HepG2 (cell line): ENCODE data around the gene YWHAE. TPM values are rescaled to one million over a fixed set of nuclear protein-coding genes. Genes with fewer than 3 reads are reported as not detected.

Experiments used
- ATAC-seq: fragments of 200-7000 bp; cut with Tn5 transposase; 3 replicates; pipeline ENCODE4 v1.9.1; 2020; ENCODE audit warnings: mild to moderate bottlenecking, moderate library complexity
- BruUV-seq: library from RNA; stranded (reverse); fragments of 400-500 nt; replicated peaks from 2 replicates; lab custom pipeline; 2021; lab: Mats Ljungman, UMichigan
- CTCF ChIA-PET: fragments of 300-600 bp; formaldehyde crosslinking; extraction: SDS; loops from one replicate; lab custom pipeline; 2021; ENCODE audit warnings: low total read pairs, inconsistent platforms, low intra/inter-chr PET ratio; lab: Yijun Ruan, JAX
- POLR2A ChIA-PET: fragments of 350-600 bp; sonication (Branson Sonifier 250); formaldehyde crosslinking; loops from one replicate; lab custom pipeline; 2020; ENCODE audit warnings: antibody characterized with exemption, inconsistent platforms; lab: Yijun Ruan, JAX
- DNase-seq: peaks from one replicate; pipeline ENCODE4 v3.0.0-alpha.2; 2015; ENCODE audit warnings: low spot score
- FAIRE-seq: peaks from 3 replicates; lab custom pipeline; 2011; peaks lifted over from hg19 to GRCh38; lab: Jason Lieb, UNC
- H2AFZ ChIP-seq: one replicate; pipeline ENCODE4 v1.6.1; 2011; ENCODE audit warnings: low read length, inconsistent platforms
- H3K27ac ChIP-seq: fragments of 300-600 bp; 3 replicates; pipeline ENCODE4 v1.8.0; 2011; ENCODE audit warnings: mixed run types, mild to moderate bottlenecking, mixed read lengths, low read length, inconsistent platforms; ENCODE audit not compliant: insufficient read depth; ENCODE audit errors: extremely low read length
- H3K27me3 ChIP-seq, 2 experiments: fragments of 200-600 bp in 1 of 2; 2 replicates in 1 of 2; 3 replicates in 1 of 2; pipeline versions ENCODE4 v1.6.0 to v1.8.0; 2011; ENCODE audit warnings: low read length in 2 of 2, mild to moderate bottlenecking in 2 of 2, moderate library complexity in 2 of 2, inconsistent platforms in 1 of 2; ENCODE audit not compliant: insufficient read depth in 2 of 2, control insufficient read depth in 1 of 2
- H3K36me3 ChIP-seq, 2 experiments: fragments of 200-600 bp in 1 of 2; replicated peaks in 1 of 2; 2 replicates in 1 of 2; 3 replicates in 1 of 2; pipeline versions ENCODE4 v1.5.1 to v1.8.0; 2011; ENCODE audit warnings: low read length in 2 of 2, inconsistent platforms in 1 of 2; ENCODE audit not compliant: insufficient read depth in 2 of 2, control insufficient read depth in 1 of 2
- H3K4me1 ChIP-seq: 2 replicates; pipeline ENCODE4 v1.5.1; 2012; ENCODE audit warnings: low read length, inconsistent platforms; ENCODE audit not compliant: insufficient read depth
- H3K4me2 ChIP-seq: 2 replicates; pipeline ENCODE4 v1.6.0; 2011; ENCODE audit warnings: low read depth, low read length, inconsistent platforms
- H3K4me3 ChIP-seq, 3 experiments: fragments of 200-600 bp in 1 of 3; sonication (generic), shearing (Covaris generic) in 1 of 3; replicated peaks in 1 of 3; 2 replicates each; pipeline ENCODE4 v1.5.1; 2011 to 2016; ENCODE audit warnings: low read length in 3 of 3, inconsistent platforms in 2 of 3, low read depth in 2 of 3, mild to moderate bottlenecking in 2 of 3, control low read depth in 1 of 3, mixed read lengths in 1 of 3; ENCODE audit not compliant: insufficient read depth in 1 of 3
- H3K79me2 ChIP-seq: one replicate; pipeline ENCODE4 v1.6.1; 2011; ENCODE audit warnings: low read length, inconsistent platforms; ENCODE audit not compliant: insufficient read depth
- H3K9ac ChIP-seq: 2 replicates; pipeline ENCODE4 v1.6.0; 2011; ENCODE audit warnings: mild to moderate bottlenecking, low read depth, low read length, inconsistent platforms; ENCODE audit not compliant: insufficient read depth
- H3K9me3 ChIP-seq: 2 replicates; pipeline ENCODE4 v1.5.1; 2012; ENCODE audit warnings: mild to moderate bottlenecking, low read length
- H4K20me1 ChIP-seq: 2 replicates; pipeline ENCODE4 v1.6.0; 2011; ENCODE audit warnings: inconsistent platforms, mild to moderate bottlenecking, low read length, moderate library complexity; ENCODE audit not compliant: insufficient read depth
- FOXO1 ChIP-seq: sonication (generic); formaldehyde crosslinking; IDR thresholded peaks from 2 replicates; pipeline ENCODE4 v1.4.0; 2020; ENCODE audit warnings: missing genetic modification reagents
- GABPA ChIP-seq, 2 experiments: IDR thresholded peaks; 2 replicates each; pipeline ENCODE4 v1.6.1; 2011 to 2016; ENCODE audit warnings: low read depth in 2 of 2, low read length in 1 of 2, missing biosample characterization in 1 of 2, missing genetic modification characterization in 1 of 2
- HBP1 ChIP-seq: IDR thresholded peaks from 2 replicates; pipeline ENCODE4 v1.6.1; 2016; ENCODE audit warnings: low read depth, control low read depth
- MAFK ChIP-seq, 2 experiments: IDR thresholded peaks in 1 of 2; conservative IDR thresholded peaks in 1 of 2; 2 replicates each; pipeline ENCODE4 v1.6.1; 2011; ENCODE audit warnings: improper control_type of control experiment in 2 of 2, low read length in 2 of 2
- MIER2 ChIP-seq: IDR thresholded peaks from 2 replicates; pipeline ENCODE4 v1.6.1; 2016; ENCODE audit warnings: missing biosample characterization, missing genetic modification reagents
- MTF2 ChIP-seq: sonication (generic); formaldehyde crosslinking; IDR thresholded peaks from 2 replicates; pipeline ENCODE4 v1.5.0; 2020; ENCODE audit warnings: missing genetic modification reagents, borderline replicate concordance
- REST ChIP-seq, 2 experiments: IDR thresholded peaks; 2 replicates each; pipeline ENCODE4 v1.6.1; 2011 to 2012; ENCODE audit warnings: low read length in 2 of 2, borderline replicate concordance in 1 of 2, low read depth in 1 of 2, mild to moderate bottlenecking in 1 of 2, moderate library complexity in 1 of 2
- REXO4 ChIP-seq: sonication (generic); formaldehyde crosslinking; IDR thresholded peaks from 2 replicates; pipeline ENCODE4 v1.8.0; 2022; ENCODE audit warnings: missing genetic modification reagents, mild to moderate bottlenecking, borderline replicate concordance
- SCMH1 ChIP-seq: sonication (generic); formaldehyde crosslinking; IDR thresholded peaks from 2 replicates; pipeline ENCODE4 v1.9.0; 2021; ENCODE audit warnings: missing genetic modification reagents, mild to moderate bottlenecking, borderline replicate concordance
- SOX6 ChIP-seq, 2 experiments: fragments of 450-650 bp in 1 of 2; sonication (generic) in 1 of 2; formaldehyde crosslinking in 1 of 2; IDR thresholded peaks; 2 replicates each; pipeline versions ENCODE4 v1.4.0 to v1.6.1; 2017 to 2020; ENCODE audit warnings: antibody characterized with exemption in 1 of 2, mild to moderate bottlenecking in 1 of 2, missing genetic modification reagents in 1 of 2
- SP2 ChIP-seq: sonication (generic); formaldehyde crosslinking; IDR thresholded peaks from 2 replicates; pipeline ENCODE4 v1.5.1; 2020; ENCODE audit warnings: mild to moderate bottlenecking, missing genetic modification reagents
- ZNF672 ChIP-seq: sonication (generic); formaldehyde crosslinking; IDR thresholded peaks from 2 replicates; pipeline ENCODE4 v1.8.1; 2022; ENCODE audit warnings: missing genetic modification reagents
- ZNF878 ChIP-seq: sonication (generic); formaldehyde crosslinking; IDR thresholded peaks from 2 replicates; pipeline ENCODE4 v1.8.1; 2023; ENCODE audit warnings: mild to moderate bottlenecking, missing genetic modification reagents, moderate library complexity
- WGBS: methylation state at CpG from one replicate; pipeline ENCODE4 v1.1.6; 2017; ENCODE audit warnings: low lambda C conversion rate; 5-methylcytosine and 5-hydroxymethylcytosine counted together
- in situ Hi-C: cut with HindIII; loops from 2 replicates; pipeline ENCODE4 v1.10.0; 2017; ENCODE audit warnings: low pct_unique_long_range_greater_than_20kb; ENCODE audit not compliant: extremely low pct_ligation_motif_present
- intact Hi-C: fragments of 100-400 bp; cut with micrococcal nuclease; formaldehyde crosslinking; loops from one replicate; pipeline ENCODE4 v1.10.0; 2022; ENCODE audit not compliant: unreplicated experiment
- polyA plus RNA-seq, 8 experiments: library from polyadenylated mRNA; depleted of rRNA in 3 of 8; stranded (reverse) in 7 of 8; unstranded in 1 of 8; fragments of >200 nt; fragmentation: Illumina TruSeq in 4 of 8; extraction: Trizol in 4 of 8; gene quantifications; 2 replicates each; pipeline versions ENCODE4 v1.2.1 to v1.2.3, GENCODE V29; 2011 to 2016; ENCODE audit warnings: low read depth in 4 of 8, missing spikeins in 1 of 8, mixed read lengths in 1 of 8; ENCODE audit not compliant: insufficient read depth in 1 of 8
- total RNA-seq, 5 experiments: library from RNA; depleted of rRNA; stranded (reverse); fragments of >200 nt; fragmentation: Illumina TruSeq; extraction: Trizol; gene quantifications; 2 replicates each; pipeline ENCODE4 v1.2.3, GENCODE V29; 2016; ENCODE audit warnings: low read depth in 1 of 5

The YWHAE gene
- total and polyA plus RNA-seq, 2 of the 13 experiments (the other 11 are each of a cell fraction or from before 2014, with no cell fraction given) = 256 to 335 TPM

DNA sequence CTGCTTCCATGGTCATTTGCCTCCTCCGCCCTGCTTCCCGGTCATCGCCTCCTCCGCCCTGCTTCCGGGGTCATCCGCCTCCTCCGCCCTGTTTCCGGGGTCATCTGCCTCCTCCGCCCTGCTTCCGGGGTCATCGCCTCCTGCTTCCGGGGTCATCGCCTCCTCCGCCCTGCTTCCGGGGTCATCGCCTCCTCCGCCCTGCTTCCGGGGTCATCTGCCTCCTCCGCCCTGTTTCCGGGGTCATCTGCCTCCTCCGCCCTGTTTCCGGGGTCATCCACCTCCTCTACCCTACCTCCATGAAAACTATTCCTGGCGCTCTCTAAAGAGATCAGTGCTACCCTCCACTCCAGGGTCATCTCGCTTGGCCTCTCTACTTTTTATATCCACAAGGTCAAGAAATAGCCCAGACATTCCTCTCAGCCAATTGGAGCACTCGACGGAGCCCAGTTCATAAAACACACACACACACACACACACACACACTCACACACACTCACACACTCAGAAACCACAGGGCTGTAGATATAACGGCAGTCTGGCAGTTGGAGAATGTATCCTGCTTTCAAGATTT is 75.7 kb downstream of the YWHAE start:
- no peaks in the 10 kb centered on the region for H3K4me1 ChIP-seq
- H4K20me1 ChIP-seq = no peaks in the 10 kb centered on the region
- TF ChIP-seq SCMH1 (CRISPR knock-in tag) (no peak), GABPA (IDR thresholded peaks at IDR 0.05; ENCODE audit: low read depth, low read length) (peak; percentile 26), GABPA (CRISPR knock-in tag; IDR thresholded peaks at IDR 0.05; ENCODE audit: low read depth) (no peak)
- ChIA-PET POLR2A (no interaction called here), CTCF (no interaction called here)
- in situ Hi-C loops (no loop called here), intact Hi-C loops (no loop called here)
- no peak overlapping the region for H3K4me3 ChIP-seq
- 62% methylated on average over 27 of the region's 27 CpGs for WGBS
- BruUV-seq = no TSS peak
- ATAC-seq (no peak), FAIRE-seq (no peak), DNase-seq (no peak)
- no peak overlapping the region for H3K27ac ChIP-seq
- no peaks in the 10 kb centered on the region for H3K79me2 ChIP-seq
- H3K36me3 ChIP-seq = no peaks in the 10 kb centered on the region
- no peak overlapping the region for H3K9ac ChIP-seq
- no peak overlapping the region for H3K4me2 ChIP-seq
- no peak overlapping the region for H2AFZ ChIP-seq
- H3K27me3 ChIP-seq = peaks cover 0 to 25% of the 10 kb centered on the region in 2 experiments; a peak in 2 of 5 replicates
- no peaks in the 10 kb centered on the region for H3K9me3 ChIP-seq

DNA sequence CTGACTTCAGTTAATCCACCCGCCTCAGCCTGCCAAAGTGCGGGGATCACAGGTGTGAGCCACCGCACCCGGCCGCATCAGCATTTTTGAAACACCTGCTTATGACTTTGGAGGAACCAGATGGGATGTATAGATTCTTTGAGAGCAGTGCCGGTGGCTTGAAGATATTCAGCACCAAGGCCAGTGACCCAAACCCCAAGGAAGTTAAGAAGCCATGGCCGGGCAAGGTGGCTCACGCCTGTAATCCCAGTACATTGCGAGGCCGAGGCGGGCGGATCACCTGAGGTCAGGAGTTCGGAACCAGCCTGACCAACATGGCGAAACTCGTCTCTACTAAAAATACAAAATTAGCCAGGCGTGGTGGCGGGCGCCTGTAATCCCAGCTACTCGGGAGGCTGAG is 76.7 kb downstream of the YWHAE start:
- H3K4me2 ChIP-seq = no peak overlapping the region
- no peaks in the 10 kb centered on the region for H3K36me3 ChIP-seq
- WGBS = 72% methylated on average over 11 of the region's 19 CpGs
- DNase-seq = no peak
- POLR2A ChIA-PET = no interaction called here
- no peak for FAIRE-seq
- H3K9ac ChIP-seq = no peak overlapping the region
- ATAC-seq = no peak
- no peak overlapping the region for H2AFZ ChIP-seq
- in situ Hi-C loops = no loop called here
- no peaks in the 10 kb centered on the region for H3K4me1 ChIP-seq
- TF ChIP-seq FOXO1 (CRISPR knock-in tag) (no peak), ZNF878 (CRISPR knock-in tag) (no peak), HBP1 (CRISPR knock-in tag) (no peak), MTF2 (CRISPR knock-in tag) (no peak), SP2 (no peak), REST (IDR thresholded peaks at IDR 0.05; ENCODE audit: borderline replicate concordance in 1 of 2, low read depth in 1 of 2, low read length in 2 of 2) (peak; percentile 37 to 88), SOX6 (IDR thresholded peaks at IDR 0.05) (no peak), SOX6 (CRISPR knock-in tag; IDR thresholded peaks at IDR 0.05) (no peak), ZNF672 (CRISPR knock-in tag) (no peak), MIER2 (CRISPR knock-in tag) (peak; percentile 86), MAFK (conservative IDR thresholded peaks at IDR 0.05 in 1 of 2, IDR thresholded peaks at IDR 0.05 in 1 of 2; ENCODE audit: low read length in 2 of 2) (peak; percentile 18 to 32; a peak in 1 of 4 replicates), REXO4 (CRISPR knock-in tag) (no peak)
- H3K9me3 ChIP-seq = no peaks in the 10 kb centered on the region
- no TSS peak for BruUV-seq
- no peak overlapping the region for H3K27ac ChIP-seq
- no peak overlapping the region for H3K4me3 ChIP-seq
- no peaks in the 10 kb centered on the region for H4K20me1 ChIP-seq
- peaks cover 0 to 17% of the 10 kb centered on the region in 2 experiments; a peak in 2 of 5 replicates for H3K27me3 ChIP-seq
- H3K79me2 ChIP-seq = no peaks in the 10 kb centered on the region
- intact Hi-C loops = no loop called here
- CTCF ChIA-PET = no interaction called here
